ENCODE results near the gene CRB1. TPM values are rescaled to one million over a fixed set of nuclear protein-coding genes. Genes with fewer than 3 reads are reported as not detected.

Gene CRB1
- total and polyA plus RNA-seq, 12 donors: 0.04 to 1.5 (median 0.42) TPM; not detected in 2

DNA sequence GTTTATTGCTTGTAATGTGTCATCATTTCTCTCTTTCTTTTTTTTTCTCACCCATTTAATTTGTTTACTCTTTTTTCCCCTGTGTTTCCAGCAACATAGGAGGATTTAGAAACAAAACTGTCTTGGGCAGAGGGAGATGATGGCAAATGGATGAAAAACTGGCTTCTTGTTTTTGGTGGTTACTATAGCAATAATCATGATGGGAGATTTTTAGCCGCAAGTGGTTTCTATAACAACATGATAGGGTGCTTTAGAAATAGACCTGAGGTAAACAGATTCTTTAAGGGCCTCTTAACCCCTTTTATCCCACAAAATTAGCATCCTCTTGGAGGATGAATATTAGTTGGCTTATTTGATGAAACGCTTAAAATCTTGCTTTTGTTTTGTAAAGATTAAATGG is 51.6 kb downstream of the CRB1 start:
- H3K27me3 ChIP-seq: no peaks in the 10 kb centered on the region
- intact Hi-C loops (cut with DNase I): no loop called here
- no peaks in the 10 kb centered on the region for H3K9me3 ChIP-seq
- no peak for ATAC-seq
- no peak overlapping the region for H3K27ac ChIP-seq
- 55 to 59% methylated on average over 2 of the region's 2 CpGs for WGBS, 2 donors
- no peaks in the 10 kb centered on the region for H3K36me3 ChIP-seq
- no peak overlapping the region for H3K4me3 ChIP-seq
- TF ChIP-seq CTCF (IDR thresholded peaks at IDR 0.05): no peak
- no peak for DNase-seq
- peaks cover 0 to 4% (median 0%) of the 10 kb centered on the region in 9 donors for H3K4me1 ChIP-seq

DNA sequence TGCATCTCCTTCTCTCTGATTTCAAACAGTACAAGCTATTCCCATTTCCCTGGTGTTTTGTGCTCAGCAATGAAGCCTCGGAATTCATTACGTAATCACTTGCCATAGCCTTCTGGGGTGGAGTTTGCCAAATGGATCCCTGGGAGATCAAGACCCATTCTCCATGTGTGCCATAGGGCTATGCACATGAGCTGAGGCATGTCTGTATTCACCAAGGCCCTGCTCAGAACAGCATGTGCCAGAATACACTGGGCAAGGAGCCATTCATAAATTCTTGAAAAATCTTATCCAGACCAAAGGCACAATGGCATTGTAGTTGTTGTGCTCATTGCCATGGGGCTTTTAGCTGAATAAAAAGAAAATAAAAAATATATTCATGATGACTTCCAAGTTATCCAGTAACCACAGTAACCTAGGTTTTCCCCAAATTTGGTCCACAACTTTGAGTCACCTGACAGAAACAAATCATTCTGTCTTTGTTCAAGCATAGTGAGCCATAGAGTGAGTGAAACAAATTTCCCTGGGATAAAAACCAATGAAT is 53.0 kb downstream of the CRB1 start:
- Histone ChIP-seq H3K27ac (no peak overlapping the region), H3K4me3 (no peak overlapping the region), H3K36me3 (no peaks in the 10 kb centered on the region), H3K27me3 (no peaks in the 10 kb centered on the region), H3K9me3 (no peaks in the 10 kb centered on the region), H3K4me1 (peaks cover 0 to 4% (median 0%) of the 10 kb centered on the region in 9 donors)
- TF ChIP-seq CTCF (IDR thresholded peaks at IDR 0.05): no peak
- peak in 5 of 8 donors; percentile 30 to 86 (median 57) for ATAC-seq
- intact Hi-C loops (cut with DNase I): no loop called here
- WGBS, 2 donors: 49 to 52% methylated on average over 2 of the region's 2 CpGs
- DNase-seq: peak in 1 of 2 donors; percentile 4

GRCh38 chr1:197321811-197322210 is 53.8 kb downstream of the CRB1 start:
- no peaks in the 10 kb centered on the region for H3K9me3 ChIP-seq
- 92 to 95% methylated on average over 2 of the region's 2 CpGs for WGBS, 2 donors
- intact Hi-C loops (cut with DNase I): no loop called here
- ATAC-seq (no peak), DNase-seq (no peak)
- H3K27ac ChIP-seq: no peak overlapping the region
- H3K27me3 ChIP-seq: no peaks in the 10 kb centered on the region
- TF ChIP-seq CTCF (IDR thresholded peaks at IDR 0.05): no peak
- H3K4me3 ChIP-seq: no peak overlapping the region
- H3K36me3 ChIP-seq: no peaks in the 10 kb centered on the region
- H3K4me1 ChIP-seq: peaks cover 0 to 4% (median 0%) of the 10 kb centered on the region in 9 donors

- Histone ChIP-seq H3K27ac (no peak overlapping the region), H3K4me3 (no peak overlapping the region), H3K9me3 (no peaks in the 10 kb centered on the region), H3K27me3 (no peaks in the 10 kb centered on the region), H3K36me3 (no peaks in the 10 kb centered on the region), H3K4me1 (peaks cover 0 to 4% (median 0%) of the 10 kb centered on the region in 9 donors)
- TF ChIP-seq CTCF (IDR thresholded peaks at IDR 0.05): peak; percentile 20 to 68 (median 49)
- DNase-seq (no peak), ATAC-seq (no peak)
- intact Hi-C loops (cut with DNase I): loop anchor here in 1 of 10 donors (2.0 kb wide), 1 partner anchor 29 kb away; no protein-coding TSS in a partner anchor
- WGBS, 2 donors: 36 to 47% methylated on average over 2 of the region's 2 CpGs
Observed at GRCh38 chr1:197327776-197328364, 59.8 kb downstream of the CRB1 start.

All from heart right ventricle (tissue), 16 donors.